Effector CD4-positive, alpha-beta T cell (primary cell): ENCODE measurements around the gene SLC26A6.

Experiments used
- DNase-seq: peaks from one replicate; pipeline ENCODE4 v3.0.0-alpha.2; 2020
- total RNA-seq: gene quantifications from one replicate; lab custom pipeline; 2026; lab: John Stamatoyannopoulos, UW

SLC26A6 gene
- total RNA-seq: 26.5 reads per million, percentile 53 among the genes with 10 or more reads in this experiment

- peak; percentile 92 for DNase-seq
Observed at GRCh38 chr3:48635222-48636021, at the start of gene SLC26A6. Gene SLC26A6 (minus strand): TSS chr3:48635461. CDS start chr3:48635393, 68 bp downstream.

GRCh38 chr3:48684480-48685143, 49.4 kb upstream of the SLC26A6 start:
- DNase-seq: no peak

- no peak for DNase-seq
Observed at GRCh38 chr3:48684054-48684349, 48.7 kb upstream of the SLC26A6 start.

GRCh38 chr3:48682786-48683185, 47.5 kb upstream of the SLC26A6 start:
- DNase-seq: no peak

- no peak for DNase-seq
Observed at GRCh38 chr3:48681974-48682610, 46.8 kb upstream of the SLC26A6 start.

- DNase-seq: no peak
Observed at GRCh38 chr3:48681541-48681880, 46.2 kb upstream of the SLC26A6 start.

- DNase-seq: no peak
Observed at GRCh38 chr3:48680811-48681540, 45.7 kb upstream of the SLC26A6 start.

- no peak for DNase-seq
Observed at GRCh38 chr3:48679411-48680391, 44.4 kb upstream of the SLC26A6 start.

GRCh38 chr3:48678566-48679380, 43.5 kb upstream of the SLC26A6 start:
- DNase-seq: no peak

- no peak for DNase-seq
Observed at GRCh38 chr3:48678056-48678455, 42.8 kb upstream of the SLC26A6 start.

GRCh38 chr3:48674505-48674904, 39.2 kb upstream of the SLC26A6 start:
- no peak for DNase-seq

- no peak for DNase-seq
Observed at GRCh38 chr3:48672522-48672921, 37.3 kb upstream of the SLC26A6 start.

- DNase-seq: no peak
Observed at GRCh38 chr3:48664929-48665328, 29.7 kb upstream of the SLC26A6 start.

- no peak for DNase-seq
Observed at GRCh38 chr3:48664313-48664644, 29.0 kb upstream of the SLC26A6 start.

GRCh38 chr3:48663489-48664312, 28.4 kb upstream of the SLC26A6 start:
- peak; percentile 76 for DNase-seq

GRCh38 chr3:48662753-48663488, 27.7 kb upstream of the SLC26A6 start, which contains the start of gene CELSR3:
Gene CELSR3 (minus strand): TSS chr3:48662886. CDS start chr3:48662634, 252 bp downstream.
- peak; percentile 33 for DNase-seq

- no peak for DNase-seq
Observed at GRCh38 chr3:48662145-48662752, 27.0 kb upstream of the SLC26A6 start.

- DNase-seq: peak; percentile 71
Observed at GRCh38 chr3:48661501-48662144, 26.4 kb upstream of the SLC26A6 start.
